ENCODE measurements around the gene ZNF574. TPM values are rescaled to one million over a fixed set of nuclear protein-coding genes. Genes with fewer than 3 reads are reported as not detected.

ZNF574 gene
- total RNA-seq, 4 donors from 2014 or later = 15.0 to 28.4 (median 21.7) TPM

DNA sequence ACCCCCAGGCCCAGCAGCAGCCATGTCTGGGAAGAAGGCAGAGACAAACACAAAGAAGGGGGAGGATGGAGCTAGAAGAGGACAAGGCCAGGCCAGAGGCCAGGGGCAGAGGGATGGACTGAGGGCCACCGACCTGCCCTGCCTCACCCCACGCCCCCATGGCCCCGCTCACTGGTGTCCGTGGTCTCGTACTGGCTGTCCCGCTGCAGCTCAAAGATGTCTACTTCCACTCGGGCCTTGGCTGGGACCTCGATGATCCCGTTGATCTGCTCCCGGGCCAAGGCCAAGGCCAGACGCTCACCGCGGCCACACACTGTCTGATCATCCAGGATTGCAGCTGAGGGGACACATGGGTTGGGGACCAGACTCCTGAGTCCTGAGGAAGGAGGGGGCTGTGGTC, 10.9 kb upstream of the ZNF574 start:
- peaks cover 0 to 56% (median 18%) of the 10 kb centered on the region in 4 donors for H3K36me3 ChIP-seq
- H3K9me3 ChIP-seq = no peaks in the 10 kb centered on the region
- H3K27ac ChIP-seq (replicated peaks in 1 of 4) = no peak overlapping the region
- WGBS = 93% methylated on average over 4 of the region's 13 CpGs
- H3K27me3 ChIP-seq = peaks cover 0 to 21% (median 0%) of the 10 kb centered on the region in 4 donors
- intact Hi-C loops (cut with DNase I) = no loop called here
- TF ChIP-seq EP300 (IDR thresholded peaks at IDR 0.05) (no peak), POLR2A (IDR thresholded peaks at IDR 0.05; ENCODE audit: low read depth) (no peak), POLR2AphosphoS5 (IDR thresholded peaks at IDR 0.05) (no peak)
- TF ChIP-seq, protein P1, sequence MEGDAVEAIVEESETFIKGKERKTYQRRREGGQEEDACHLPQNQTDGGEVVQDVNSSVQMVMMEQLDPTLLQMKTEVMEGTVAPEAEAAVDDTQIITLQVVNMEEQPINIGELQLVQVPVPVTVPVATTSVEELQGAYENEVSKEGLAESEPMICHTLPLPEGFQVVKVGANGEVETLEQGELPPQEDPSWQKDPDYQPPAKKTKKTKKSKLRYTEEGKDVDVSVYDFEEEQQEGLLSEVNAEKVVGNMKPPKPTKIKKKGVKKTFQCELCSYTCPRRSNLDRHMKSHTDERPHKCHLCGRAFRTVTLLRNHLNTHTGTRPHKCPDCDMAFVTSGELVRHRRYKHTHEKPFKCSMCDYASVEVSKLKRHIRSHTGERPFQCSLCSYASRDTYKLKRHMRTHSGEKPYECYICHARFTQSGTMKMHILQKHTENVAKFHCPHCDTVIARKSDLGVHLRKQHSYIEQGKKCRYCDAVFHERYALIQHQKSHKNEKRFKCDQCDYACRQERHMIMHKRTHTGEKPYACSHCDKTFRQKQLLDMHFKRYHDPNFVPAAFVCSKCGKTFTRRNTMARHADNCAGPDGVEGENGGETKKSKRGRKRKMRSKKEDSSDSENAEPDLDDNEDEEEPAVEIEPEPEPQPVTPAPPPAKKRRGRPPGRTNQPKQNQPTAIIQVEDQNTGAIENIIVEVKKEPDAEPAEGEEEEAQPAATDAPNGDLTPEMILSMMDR (IDR thresholded peaks at IDR 0.05) = no peak
- DNase-seq (ENCODE audit: extremely low spot score) = no peak
- H3K4me3 ChIP-seq = no peak overlapping the region
- peaks cover 0 to 34% (median 23%) of the 10 kb centered on the region in 4 donors for H3K4me1 ChIP-seq

DNA sequence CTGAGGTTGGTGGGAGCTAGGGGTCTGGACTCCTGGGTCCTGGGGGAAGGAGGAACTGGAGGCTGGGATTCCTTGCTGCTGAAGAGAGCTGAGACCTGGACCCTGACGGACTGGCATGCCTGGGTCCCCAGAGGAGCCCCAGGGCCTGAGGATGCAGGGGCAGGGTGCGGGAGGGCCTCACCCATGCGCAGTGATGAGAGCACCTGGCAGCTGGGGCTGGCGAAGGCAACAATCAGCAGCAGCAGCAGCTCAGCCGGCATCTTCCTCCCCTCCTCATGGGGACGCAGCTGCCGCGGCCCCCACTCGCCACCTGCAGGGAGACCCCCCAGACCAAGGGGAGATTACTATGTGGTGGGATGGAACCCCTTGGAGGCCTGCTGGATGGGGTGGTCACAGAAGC, 10.5 kb upstream of the ZNF574 start:
- no peak for DNase-seq (ENCODE audit: extremely low spot score)
- H3K36me3 ChIP-seq = peaks cover 0 to 52% (median 18%) of the 10 kb centered on the region in 4 donors
- no peaks in the 10 kb centered on the region for H3K9me3 ChIP-seq
- TF ChIP-seq POLR2AphosphoS5 (IDR thresholded peaks at IDR 0.05) = no peak
- no peak for TF ChIP-seq POLR2A (IDR thresholded peaks at IDR 0.05; ENCODE audit: low read depth)
- no peak for TF ChIP-seq EP300 (IDR thresholded peaks at IDR 0.05)
- TF ChIP-seq, protein P1 (IDR thresholded peaks at IDR 0.05) = no peak
- WGBS = no CpG with 5 or more reads among the region's 9 CpGs
- intact Hi-C loops (cut with DNase I) = no loop called here
- no peak overlapping the region for H3K4me3 ChIP-seq
- H3K27me3 ChIP-seq = peaks cover 0 to 21% (median 0%) of the 10 kb centered on the region in 4 donors
- no peak overlapping the region for H3K27ac ChIP-seq (replicated peaks in 1 of 4)
- peaks cover 2 to 39% (median 27%) of the 10 kb centered on the region in 4 donors for H3K4me1 ChIP-seq

DNA sequence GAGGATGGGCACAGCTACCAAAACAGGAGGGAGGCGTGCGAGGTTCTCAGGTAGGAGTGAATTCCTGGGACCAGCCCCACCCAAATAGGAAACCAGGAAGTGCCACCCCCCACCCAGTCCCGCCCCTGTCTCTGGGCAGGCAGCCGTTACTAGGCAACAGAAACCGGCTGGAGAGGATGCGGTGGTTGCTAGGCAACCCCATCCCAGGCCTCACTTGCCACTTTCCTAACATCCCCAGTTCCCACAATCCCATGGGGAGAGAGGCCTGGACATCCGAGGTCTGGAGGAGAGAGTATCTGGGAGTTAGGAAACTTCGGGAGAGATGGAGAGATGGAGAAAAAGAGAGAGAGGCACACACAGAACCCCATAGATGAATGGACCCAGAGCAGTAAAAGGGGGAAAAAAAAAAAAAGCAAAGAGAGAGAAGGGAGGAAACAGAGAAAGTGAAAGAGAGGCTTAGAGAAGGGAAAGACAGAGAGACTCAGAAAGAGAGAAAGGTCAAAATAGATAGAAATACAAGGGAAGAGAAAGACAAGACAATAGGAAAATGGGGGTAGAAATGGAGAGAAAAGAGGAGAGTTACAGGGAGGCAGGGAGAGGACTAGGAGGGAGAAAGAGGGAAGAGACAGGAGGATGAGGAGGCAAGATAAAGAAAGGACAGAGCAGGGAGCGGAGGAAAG, 9.8 kb upstream of the ZNF574 start:
- Histone ChIP-seq H3K4me3 (no peak overlapping the region), H3K4me1 (peaks cover 2 to 43% (median 31%) of the 10 kb centered on the region in 4 donors), H3K27ac (replicated peaks in 1 of 4) (no peak overlapping the region), H3K36me3 (peaks cover 0 to 48% (median 18%) of the 10 kb centered on the region in 4 donors), H3K27me3 (peaks cover 0 to 21% (median 0%) of the 10 kb centered on the region in 4 donors), H3K9me3 (no peaks in the 10 kb centered on the region)
- intact Hi-C loops (cut with DNase I) = no loop called here
- DNase-seq (ENCODE audit: extremely low spot score) = no peak
- no peak for TF ChIP-seq POLR2AphosphoS5 (IDR thresholded peaks at IDR 0.05)
- TF ChIP-seq, protein P1 (IDR thresholded peaks at IDR 0.05) = no peak
- TF ChIP-seq POLR2A (IDR thresholded peaks at IDR 0.05; ENCODE audit: low read depth) = no peak
- TF ChIP-seq EP300 (IDR thresholded peaks at IDR 0.05) = no peak
- 60% methylated on average over 8 of the region's 9 CpGs for WGBS

DNA sequence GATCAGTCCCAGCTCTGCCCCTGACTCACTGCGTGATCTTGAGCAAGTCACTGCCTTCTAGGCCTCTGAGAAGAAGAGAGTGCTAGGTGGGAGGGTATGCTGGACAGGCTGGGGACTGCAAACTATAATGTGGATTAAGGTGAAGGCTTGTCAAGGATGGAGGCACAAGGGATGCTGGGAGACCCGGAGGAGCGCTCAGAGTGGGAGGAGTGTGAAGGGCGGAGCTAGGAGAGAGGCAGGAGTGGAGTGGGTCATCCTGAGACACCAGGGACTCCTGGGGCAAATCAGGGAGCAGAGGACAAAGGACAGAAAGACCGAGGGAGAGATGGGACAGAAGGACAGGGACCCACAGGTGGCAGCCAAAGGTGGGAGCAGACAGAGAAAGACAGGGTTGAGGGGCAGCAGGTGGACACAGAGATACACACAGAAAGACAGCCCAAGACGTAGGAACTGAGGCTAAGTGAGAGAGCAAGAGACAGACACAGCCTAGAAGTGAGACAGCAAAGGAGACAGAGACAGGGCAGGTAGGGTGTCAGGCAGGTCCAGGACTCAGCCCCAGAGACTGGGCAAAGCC, 8.6 kb upstream of the ZNF574 start:
- peaks cover 2 to 43% (median 31%) of the 10 kb centered on the region in 4 donors for H3K4me1 ChIP-seq
- H3K36me3 ChIP-seq = peaks cover 0 to 36% (median 16%) of the 10 kb centered on the region in 4 donors
- peak overlapping the region in 1 of 4 donors; percentile 77 for H3K27ac ChIP-seq (replicated peaks in 1 of 4)
- TF ChIP-seq POLR2A (IDR thresholded peaks at IDR 0.05; ENCODE audit: low read depth) (no peak), EP300 (IDR thresholded peaks at IDR 0.05) (no peak), POLR2AphosphoS5 (IDR thresholded peaks at IDR 0.05) (no peak)
- TF ChIP-seq, protein P1 (IDR thresholded peaks at IDR 0.05) = no peak
- no peak overlapping the region for H3K4me3 ChIP-seq
- no peak for DNase-seq (ENCODE audit: extremely low spot score)
- peaks cover 0 to 21% (median 0%) of the 10 kb centered on the region in 4 donors for H3K27me3 ChIP-seq
- WGBS = 78% methylated on average over 6 of the region's 6 CpGs
- no peaks in the 10 kb centered on the region for H3K9me3 ChIP-seq
- intact Hi-C loops (cut with DNase I) = no loop called here
